GM21447 (cell line): ENCODE measurements around the gene RAG1.
A peak's percentile ranks its signal among the peaks of the same experiment; 100 is the strongest.
"Not testable (repeated sequence)": the region's sequence is repeated elsewhere in the genome, so short reads cannot be mapped to it uniquely, and the experiment has no call there.

Experiments
- ATAC-seq: cut with Tn5 transposase; IDR thresholded peaks from one replicate; pipeline ENCODE4 v1.9.1; 2021; ENCODE audit not compliant: unreplicated experiment

Gene RAG1

DNA sequence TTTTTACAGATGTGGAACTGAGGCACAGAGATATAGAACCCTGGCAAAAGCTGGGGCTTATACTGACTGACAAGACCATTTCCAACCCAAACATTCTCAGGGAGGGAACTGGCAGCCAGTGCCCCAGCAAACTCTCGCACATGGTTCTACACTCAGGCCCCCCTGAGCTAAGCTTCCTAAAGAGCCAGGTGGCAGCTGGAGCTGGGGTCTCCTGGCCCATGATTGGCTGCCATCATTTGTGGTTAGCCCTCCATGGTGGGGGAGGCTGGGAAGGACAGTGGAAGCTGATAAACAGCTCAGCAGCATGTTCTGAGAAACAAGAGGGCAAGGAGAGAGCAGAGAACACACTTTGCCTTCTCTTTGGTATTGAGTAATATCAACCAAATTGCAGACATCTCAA, at the start of gene RAG1:
Gene RAG1 (plus strand): TSS at position 314 of the 400 bp plus-strand sequence. CDS start 5,298 bp downstream, outside the sequence.
- ATAC-seq: no peak

DNA sequence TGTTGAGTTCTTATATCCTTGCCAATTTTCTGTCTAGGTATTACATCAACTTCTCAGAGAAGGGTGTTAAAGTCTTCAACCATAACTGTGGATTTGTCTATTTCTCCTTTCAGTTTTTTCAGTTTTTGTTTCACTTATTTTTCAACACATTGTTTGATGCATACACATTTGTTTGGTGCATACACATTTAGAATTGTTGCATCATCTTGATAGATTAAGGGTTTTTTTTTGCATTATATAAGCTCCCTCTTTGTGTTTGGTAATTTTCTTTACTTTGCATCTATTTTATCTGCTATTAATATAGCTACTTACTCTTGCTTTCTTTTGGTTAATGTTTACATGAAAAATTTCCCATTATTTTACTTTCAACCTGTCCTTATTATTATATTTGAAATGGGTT, 37.0 kb upstream of the RAG1 start:
- no peak for ATAC-seq

GRCh38 chr11:36532941-36533601, 34.7 kb upstream of the RAG1 start:
- no peak for ATAC-seq

DNA sequence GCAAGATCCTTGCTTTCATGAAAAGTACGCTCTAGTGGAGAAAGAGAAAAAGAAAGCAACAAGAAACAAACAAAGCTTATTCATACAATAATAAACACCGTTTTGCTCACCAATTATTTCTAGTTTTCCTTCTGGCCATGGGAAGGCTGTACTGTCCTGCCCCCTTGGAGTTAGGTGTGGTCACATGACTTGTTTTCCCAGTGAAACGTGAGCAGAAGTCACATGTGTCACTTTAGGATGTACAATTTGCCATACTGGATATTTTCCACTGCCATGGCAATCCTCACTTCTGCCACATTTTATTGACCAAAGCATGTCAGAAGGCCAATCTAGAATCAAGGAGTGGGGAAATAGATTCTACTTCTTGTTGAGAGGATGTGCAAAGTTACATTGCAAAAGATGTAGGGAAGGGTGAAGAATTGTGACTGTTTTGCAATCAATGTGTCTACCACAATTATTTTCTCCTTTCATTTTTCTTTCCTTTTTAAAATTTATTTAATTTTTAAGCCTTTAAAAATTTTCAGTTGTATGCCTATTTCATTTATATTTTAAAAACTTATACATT, 33.4 kb upstream of the RAG1 start:
- no peak for ATAC-seq

DNA sequence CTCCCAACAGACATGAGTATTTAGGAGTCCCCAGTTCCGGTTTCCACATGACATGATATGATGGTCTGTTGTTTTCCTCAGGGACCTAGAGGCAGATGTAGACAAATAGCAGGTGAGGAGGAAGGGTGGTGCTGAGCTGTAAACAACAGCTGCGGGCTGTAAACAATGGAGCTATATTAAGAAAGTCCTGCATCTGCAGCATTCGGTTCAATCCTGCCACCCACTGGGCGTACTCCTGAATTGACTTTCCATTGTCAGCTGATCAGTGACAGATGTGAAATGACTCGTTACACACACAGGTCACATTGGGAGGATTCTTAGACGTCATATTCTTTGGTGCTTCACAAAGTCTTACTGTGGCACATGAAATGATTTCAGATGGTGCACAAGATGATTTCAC, 26.8 kb upstream of the RAG1 start:
- ATAC-seq: peak; percentile 99

- no peak for ATAC-seq
Measured at GRCh38 chr11:36550385-36551115, 17.3 kb upstream of the RAG1 start.

DNA sequence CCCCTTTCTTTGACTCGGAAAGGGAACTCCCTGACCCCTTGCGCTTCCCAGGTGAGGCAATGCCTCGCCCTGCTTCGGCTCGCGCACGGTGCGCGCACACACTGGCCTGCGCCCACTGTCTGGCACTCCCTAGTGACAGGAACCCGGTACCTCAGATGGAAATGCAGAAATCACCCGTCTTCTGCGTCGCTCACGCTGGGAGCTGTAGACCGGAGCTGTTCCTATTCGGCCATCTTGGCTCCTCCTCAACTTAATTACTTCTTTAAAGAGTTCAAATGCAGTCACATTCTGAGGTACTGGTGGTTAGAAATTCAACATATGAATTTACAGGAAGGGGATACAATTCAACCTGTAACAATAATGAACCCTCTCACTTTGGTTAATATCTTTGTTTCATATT, 10.4 kb upstream of the RAG1 start:
- not testable (repeated sequence) for ATAC-seq

- ATAC-seq: no peak
Measured at GRCh38 chr11:36557991-36558390, 9.8 kb upstream of the RAG1 start.

GRCh38 chr11:36558571-36559413, 9.0 kb upstream of the RAG1 start:
- peak; percentile 96 for ATAC-seq

- peak; percentile 65 for ATAC-seq
Measured at GRCh38 chr11:36564376-36565030, 3.3 kb upstream of the RAG1 start.

GRCh38 chr11:36565031-36565610, 2.7 kb upstream of the RAG1 start:
- ATAC-seq: no peak

DNA sequence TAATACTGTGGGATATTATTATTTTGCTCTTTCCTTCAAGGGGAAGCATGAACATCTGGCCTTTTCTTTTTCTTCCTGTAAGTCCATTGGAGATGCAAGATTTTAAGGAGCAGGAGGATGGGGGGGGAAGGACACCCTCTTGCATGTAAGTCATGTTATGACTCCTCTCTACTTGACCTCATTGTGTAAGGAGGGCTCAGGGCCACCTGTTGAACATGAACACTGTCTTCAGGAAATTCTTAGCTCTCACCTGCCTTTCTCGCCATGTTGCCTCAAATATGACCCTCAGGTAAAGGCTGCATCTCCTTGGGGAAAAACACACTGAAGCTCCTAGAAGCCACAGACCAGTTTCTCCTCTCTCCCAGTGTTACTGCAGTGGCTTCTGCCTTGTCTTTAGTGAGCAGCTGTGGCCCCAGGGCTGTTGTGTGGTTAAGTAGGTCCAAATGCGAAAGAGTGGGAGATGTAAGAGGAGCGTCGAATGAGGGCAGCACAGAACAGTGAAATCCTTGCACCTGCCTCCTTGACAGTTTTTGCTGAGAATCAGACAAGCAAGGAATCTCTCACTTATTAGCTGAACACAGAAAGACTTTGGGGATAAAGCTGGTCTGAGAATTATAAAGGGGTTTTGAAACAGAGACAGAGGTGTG, 1.3 kb upstream of the RAG1 start:
- no peak for ATAC-seq

DNA sequence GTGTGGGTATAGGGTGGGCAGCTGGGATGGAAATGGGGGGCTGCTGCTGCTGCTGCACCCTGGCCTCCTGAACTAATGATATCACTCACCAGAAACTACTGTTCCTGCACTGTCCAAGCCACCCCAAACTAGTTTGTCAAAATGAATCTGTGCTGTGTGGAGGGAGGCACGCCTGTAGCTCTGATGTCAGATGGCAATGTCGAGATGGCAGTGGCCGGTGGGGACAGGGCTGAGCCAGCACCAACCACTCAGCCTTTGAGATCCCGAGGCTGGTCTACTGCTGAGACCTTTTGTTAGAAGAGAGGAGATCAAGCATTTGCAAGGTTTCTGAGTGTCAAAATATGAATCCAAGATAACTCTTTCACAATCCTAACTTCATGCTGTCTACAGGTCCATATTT, 1.3 kb downstream of the RAG1 start:
- ATAC-seq: no peak

- ATAC-seq: no peak
Measured at GRCh38 chr11:36574486-36574885, 6.7 kb downstream of the RAG1 start.

DNA sequence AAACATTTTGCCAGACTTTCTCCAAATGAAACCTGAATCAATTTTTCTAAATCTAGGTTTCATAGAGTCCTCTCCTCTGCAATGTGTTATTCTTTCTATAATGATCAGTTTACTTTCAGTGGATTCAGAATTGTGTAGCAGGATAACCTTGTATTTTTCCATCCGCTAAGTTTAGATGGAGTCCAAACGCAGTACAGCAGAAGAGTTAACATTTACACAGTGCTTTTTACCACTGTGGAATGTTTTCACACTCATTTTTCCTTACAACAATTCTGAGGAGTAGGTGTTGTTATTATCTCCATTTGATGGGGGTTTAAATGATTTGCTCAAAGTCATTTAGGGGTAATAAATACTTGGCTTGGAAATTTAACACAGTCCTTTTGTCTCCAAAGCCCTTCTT, 9.6 kb downstream of the RAG1 start:
- no peak for ATAC-seq

DNA sequence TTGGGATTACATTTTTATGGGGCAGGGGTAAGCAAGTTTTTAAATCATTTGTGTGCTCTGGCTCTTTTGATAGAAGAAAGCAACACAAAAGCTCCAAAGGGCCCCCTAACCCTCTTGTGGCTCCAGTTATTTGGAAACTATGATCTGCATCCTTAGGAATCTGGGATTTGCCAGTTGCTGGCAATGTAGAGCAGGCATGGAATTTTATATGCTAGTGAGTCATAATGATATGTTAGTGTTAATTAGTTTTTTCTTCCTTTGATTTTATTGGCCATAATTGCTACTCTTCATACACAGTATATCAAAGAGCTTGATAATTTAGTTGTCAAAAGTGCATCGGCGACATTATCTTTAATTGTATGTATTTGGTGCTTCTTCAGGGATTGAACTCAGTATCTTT, 10.1 kb downstream of the RAG1 start:
- ATAC-seq: no peak

GRCh38 chr11:36578458-36578857, 10.7 kb downstream of the RAG1 start:
- ATAC-seq: no peak

DNA sequence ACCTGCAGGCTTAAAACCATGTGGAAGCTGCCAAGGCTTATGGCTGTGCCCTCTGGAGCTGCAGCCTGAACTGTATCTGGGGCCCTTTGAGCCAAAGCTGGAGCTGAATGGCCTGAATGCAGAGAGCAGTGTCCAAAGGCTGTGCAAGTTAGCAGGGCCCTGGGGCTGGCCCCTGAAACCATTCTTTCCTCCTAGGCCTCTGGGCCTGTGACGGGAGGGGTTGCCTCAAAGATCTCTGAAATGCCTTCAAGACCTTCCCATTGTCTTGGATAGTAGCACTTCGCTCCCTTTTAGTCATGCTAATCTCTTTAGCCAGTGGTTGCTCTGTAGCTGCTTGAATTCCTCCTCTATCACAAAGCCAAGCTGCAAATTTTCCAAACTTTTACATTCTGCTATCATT, 13.7 kb downstream of the RAG1 start:
- ATAC-seq: no peak

- no peak for ATAC-seq
Measured at GRCh38 chr11:36583667-36584066, 15.9 kb downstream of the RAG1 start.

DNA sequence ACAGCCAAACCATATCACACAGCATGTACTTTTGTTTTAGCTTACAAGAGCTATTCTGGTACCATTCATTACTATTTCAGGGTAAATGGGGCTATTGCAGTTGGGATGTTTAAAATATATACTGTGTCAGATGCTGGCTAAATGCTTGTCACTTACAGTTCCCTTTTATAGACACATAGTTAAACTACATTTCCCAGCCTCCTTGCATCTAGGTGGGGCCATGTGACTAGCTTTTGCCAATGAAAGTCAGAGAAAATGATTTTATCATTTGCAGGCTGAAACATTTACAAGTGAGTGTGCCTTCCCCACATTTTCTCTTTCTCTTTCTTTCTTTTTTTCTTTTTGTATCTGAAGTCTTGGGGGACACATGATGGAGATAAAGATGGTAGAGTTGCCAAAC, 18.7 kb downstream of the RAG1 start:
- no peak for ATAC-seq
